ENCODE measurements around the gene C6orf136. TPM values are rescaled to one million over a fixed set of nuclear protein-coding genes. Genes with fewer than 3 reads are reported as not detected.

C6orf136 gene
- total RNA-seq, 2 donors from 2014 or later, result 30.1 to 39.3 TPM

DNA sequence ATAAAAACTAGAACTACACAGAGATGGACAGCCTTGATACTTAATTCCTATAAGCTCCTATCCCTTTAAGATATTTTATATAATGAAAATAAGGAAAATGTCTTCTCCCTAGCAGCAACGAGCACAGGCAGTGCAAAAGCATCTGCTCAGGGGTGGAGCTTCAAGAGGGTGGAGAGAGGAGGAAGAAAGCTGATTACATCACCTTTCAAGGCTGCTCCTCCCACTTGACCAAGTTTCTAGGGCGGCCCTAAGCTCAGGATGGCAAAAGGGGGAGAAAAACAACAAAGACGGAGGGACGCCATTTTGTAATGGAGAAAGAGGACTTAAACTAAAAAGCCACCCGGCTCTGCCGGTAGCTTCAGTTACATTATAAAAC lies 32.1 kb upstream of the C6orf136 start:
- intact Hi-C loops (cut with DNase I), result no loop called here
- ATAC-seq, result peak; percentile 71 to 75
- peak; percentile 87 for DNase-seq

DNA sequence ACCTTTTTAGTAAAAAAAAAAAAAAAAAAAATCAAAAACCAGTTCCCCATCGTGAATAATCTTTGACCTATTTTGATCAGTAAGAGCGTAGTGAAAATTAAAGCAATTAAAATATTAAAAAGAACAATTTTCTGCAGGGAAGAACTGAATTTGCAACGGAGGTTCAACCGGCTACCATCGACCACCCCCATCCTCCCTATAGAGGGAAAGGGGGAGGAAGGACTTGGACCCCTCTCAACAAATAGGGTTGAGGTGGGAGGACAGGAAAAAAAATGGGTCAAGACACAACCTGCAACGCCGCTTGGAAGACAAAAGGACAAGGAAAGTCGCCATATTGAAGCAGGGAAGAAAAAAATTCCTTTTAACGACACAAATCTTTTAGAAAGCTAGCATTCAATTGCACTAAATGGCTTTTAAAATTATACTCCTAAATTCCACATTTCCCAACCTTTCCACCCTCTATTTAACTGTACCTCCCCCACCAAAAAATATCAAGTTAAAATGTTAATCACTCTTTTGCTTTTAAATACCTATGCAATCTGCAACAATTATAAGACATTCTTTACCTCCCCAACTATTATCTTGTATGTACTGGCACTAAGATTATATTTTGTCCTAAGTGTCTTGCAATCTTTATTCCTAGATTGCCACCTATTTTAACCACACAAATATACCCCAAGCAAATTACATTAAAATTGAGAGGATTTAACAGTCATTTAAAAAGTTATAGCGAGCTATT lies 31.5 kb upstream of the C6orf136 start:
- ATAC-seq (peak in 1 of 2 donors; percentile 9), DNase-seq (no peak)
- intact Hi-C loops (cut with DNase I), result no loop called here

DNA sequence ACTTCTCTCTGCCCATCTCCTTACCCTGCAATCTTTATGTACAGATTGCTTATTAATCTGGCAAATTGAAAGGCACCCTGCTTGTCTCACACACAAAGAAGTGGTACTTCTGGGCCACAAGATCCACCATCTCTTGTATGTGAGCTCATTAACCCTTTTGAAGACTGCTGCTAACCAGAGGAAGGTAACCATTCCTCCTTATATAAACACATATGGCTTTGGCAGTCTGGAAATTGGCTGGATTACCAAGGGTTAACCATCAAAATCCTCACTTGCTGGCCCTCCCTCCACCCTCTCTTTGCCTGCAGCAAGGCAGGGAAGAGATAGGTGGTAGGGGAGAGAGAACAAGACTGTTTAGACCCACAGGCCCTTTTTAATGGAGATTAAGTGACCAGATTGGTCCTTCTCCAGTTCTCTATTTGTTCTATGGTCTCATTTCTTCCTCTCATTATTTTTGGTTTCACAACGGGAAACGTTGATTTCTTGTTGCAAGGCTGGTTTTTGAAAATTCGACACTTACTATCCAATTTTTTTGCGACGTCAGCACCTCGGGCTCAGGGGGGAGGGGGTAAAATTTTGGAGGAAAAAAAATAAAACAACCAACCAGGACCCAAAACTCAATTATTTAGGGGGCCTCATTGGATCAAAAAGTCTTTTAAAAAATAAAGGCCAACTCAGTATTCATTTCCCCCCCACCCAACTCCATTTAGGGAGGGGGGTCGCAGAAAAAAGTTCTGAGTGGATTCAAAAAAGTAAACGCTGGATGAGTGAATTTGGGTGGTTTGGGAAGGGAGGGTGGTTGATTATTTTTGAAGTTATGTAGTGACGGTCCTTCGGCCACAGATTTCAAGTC lies 30.7 kb upstream of the C6orf136 start:
- ATAC-seq (no peak), DNase-seq (no peak)
- intact Hi-C loops (cut with DNase I), result no loop called here

DNA sequence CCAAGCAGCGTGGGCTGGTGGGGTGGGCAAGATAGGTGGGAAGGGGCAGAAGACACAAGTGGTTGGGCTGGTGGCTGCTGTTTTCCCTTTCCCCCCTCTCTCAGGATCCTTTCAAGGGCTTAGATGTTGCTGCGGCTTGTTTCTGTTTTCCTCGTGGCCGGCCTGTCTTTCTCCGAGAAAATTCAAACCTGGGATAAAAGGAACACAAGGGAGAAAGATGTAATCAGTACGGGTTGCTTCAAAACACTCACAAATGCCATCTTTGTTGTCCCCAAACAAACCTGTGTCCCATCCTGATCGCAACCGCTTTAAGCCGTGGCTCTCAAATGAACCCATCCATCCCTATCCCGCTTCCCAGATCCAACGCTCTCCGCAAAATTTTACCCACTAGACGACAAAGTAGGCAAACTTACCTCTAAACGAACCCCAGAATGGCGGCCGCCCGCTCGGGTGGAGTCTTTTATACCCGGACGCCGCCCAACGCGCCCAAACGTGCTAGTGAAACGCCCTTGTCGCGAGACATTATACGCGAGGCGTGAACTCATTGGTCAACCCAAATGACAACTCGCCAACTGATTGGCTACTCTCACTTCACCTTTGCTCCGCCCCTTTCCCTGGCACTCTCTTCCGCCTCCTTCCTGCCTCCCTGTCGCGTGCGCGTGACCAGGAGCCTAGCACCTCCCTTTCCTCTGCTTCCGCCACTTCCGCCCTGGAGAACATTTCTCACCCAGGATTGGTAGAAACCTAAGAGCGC lies 29.9 kb upstream of the C6orf136 start, which contains the start of gene PPP1R10:
TSS of gene PPP1R10 (minus strand) at position 433 of the 754 bp plus-strand sequence. CDS start 7,299 bp downstream, outside the sequence.
- DNase-seq (peak; percentile 99), ATAC-seq (peak; percentile 89 to 92)
- intact Hi-C loops (cut with DNase I), result no loop called here

DNA sequence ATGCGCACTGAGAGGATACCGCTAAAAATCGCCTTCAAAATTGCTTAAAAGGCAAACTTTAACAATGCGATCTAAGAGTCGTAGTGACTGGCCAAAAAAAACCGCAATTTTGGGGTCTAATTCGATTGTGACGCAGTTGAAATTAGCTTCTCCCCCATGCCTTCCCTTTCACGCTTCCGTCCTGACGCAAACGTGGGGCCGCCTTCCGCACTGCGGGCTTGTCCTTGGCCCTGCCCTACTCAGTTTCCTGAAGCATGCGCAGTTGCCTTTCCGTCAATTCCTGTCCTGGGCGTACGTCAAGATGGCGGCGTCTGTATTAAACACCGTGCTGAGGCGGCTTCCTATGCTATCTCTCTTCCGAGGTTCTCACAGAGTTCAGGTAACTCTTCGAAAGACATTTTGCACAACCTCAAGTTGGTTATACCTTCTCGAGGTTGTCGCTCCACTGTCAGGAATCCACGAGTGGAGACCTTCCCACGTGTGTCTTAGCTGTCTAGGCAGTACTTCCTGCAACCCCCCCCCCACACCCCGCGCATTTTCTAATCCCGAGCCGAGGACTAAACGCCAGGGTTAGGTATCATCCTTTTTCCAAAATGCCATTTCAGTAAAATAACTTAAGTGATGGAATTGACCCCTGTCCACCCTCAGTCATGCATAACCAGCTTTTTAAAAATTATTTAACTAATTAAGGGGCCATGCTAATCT lies 29.2 kb upstream of the C6orf136 start, which contains the start of gene MRPS18B:
TSS of gene MRPS18B (plus strand) at position 276 of the 705 bp plus-strand sequence. CDS start at position 302, 26 bp downstream.
- intact Hi-C loops (cut with DNase I), result no loop called here

DNA sequence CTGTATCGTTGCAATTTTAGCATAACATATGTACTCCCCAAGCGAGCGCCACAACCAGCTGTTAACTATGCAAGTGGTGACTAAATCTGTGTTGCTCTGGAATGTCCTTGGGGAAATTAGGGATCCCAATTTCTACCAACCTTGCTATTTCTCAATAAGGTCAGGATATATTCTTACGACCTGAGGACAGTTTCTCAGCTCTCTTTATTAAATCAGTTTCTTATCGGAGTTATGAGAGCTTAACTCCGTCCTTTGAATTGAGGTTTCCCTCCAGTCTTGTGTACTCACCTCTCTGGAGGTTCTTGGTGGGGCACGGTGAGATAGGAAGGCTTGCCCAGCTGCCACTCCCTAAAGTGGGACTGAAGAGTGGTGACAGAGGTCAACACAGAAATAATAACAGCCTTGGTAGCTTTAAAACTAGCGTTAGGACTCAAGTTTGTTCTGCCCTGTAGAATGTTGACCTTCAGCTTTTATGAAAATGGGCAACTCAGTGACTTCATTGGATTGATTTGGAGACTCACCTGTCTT lies 28.6 kb upstream of the C6orf136 start:
- DNase-seq (no peak), ATAC-seq (no peak)
- intact Hi-C loops (cut with DNase I), result no loop called here

More for the DNA sequence above, 29.2 kb upstream of the C6orf136 start, which contains the start of gene MRPS18B:
- peak; percentile 88 to 91 for ATAC-seq
- peak; percentile 99 for DNase-seq

DNA sequence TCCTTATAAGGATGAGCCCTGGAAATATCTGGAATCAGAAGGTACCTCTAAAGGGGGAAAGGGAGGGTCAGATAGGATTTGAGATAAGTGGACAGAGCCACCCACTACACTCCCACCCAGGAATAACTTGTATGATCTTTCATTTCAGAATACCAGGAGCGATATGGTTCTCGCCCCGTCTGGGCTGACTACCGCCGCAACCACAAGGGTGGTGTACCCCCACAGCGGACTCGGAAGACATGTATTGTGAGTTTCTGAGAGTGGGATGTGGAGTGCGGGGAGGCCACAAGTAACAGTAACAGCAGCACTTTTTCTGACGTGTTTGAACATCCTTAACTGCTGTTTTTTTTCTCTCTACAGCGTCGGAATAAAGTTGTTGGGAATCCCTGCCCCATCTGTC lies 27.4 kb upstream of the C6orf136 start:
- no peak for ATAC-seq
- intact Hi-C loops (cut with DNase I), result no loop called here

DNA sequence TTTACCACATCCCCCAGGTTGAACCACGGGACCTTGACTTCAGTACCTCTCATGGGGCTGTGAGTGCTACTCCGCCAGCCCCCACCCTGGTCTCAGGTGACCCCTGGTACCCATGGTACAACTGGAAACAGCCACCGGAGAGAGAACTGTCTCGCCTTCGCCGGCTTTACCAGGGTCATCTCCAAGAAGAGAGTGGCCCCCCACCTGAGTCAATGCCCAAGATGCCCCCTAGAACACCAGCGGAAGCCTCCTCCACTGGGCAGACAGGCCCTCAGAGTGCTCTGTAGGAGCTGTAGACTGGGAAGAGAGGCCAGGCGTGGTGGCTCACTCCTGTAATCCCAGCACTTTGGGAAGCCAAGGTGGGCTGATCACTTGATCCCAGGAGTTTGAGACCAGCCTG lies 21.4 kb upstream of the C6orf136 start:
- ATAC-seq (no peak), DNase-seq (no peak)
- intact Hi-C loops (cut with DNase I), result loop anchor here in 1 of 2 donors (5.0 to 10.0 kb wide), 2 partner anchors 47 to 99 kb away; partner anchors contain the start of genes DHX16 and TUBB

More for the DNA sequence above, 27.4 kb upstream of the C6orf136 start:
- DNase-seq, result no peak

DNA sequence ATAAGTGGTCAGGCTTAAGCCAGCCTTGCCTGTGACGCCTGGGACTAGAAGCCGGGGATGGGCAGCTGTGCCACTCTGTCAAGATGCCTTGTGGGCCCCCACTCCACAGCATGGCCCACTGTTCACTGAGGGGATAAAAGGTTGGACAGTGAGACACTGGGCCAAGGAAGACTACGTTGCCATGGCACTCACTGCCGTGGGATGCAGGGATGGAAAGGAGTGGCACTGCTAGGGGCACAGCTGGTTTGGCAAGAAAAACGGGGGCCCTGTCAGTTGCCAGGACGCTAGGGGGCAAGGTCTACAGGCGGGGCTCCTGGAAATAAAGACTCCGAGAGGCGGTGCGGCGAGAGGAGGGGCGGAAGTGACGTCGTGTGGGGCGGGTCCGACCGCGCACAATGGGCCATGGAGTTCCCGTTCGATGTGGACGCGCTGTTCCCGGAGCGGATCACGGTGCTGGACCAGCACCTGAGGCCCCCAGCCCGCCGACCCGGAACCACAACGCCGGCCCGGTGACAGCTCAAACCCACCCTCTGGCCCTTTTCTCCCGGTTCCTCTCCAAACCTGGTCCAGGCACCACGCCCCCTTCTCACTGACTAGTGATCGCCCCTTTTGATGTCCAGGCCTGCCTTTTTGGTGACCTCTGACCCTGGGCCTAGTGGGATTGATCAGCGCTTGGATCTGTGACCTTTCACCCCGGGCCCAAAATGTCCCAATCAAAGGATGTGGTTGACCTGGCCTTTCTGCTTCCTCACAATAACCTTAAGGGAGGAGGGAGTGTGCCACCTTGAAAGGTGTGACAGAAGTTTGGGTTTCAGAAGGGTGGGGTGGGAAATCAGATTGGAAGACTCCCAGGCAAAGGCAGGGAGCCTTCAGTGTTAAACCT lies 20.2 kb upstream of the C6orf136 start, which contains the start of gene ATAT1:
TSS of gene ATAT1 (plus strand) at position 391 of the 883 bp plus-strand sequence.
- ATAC-seq (peak; percentile 97 to 99), DNase-seq (peak; percentile 92)
- intact Hi-C loops (cut with DNase I), result loop anchor here in 1 of 2 donors (5.0 to 10.0 kb wide), 2 partner anchors 46 to 98 kb away; partner anchors contain the start of genes DHX16 and TUBB

DNA sequence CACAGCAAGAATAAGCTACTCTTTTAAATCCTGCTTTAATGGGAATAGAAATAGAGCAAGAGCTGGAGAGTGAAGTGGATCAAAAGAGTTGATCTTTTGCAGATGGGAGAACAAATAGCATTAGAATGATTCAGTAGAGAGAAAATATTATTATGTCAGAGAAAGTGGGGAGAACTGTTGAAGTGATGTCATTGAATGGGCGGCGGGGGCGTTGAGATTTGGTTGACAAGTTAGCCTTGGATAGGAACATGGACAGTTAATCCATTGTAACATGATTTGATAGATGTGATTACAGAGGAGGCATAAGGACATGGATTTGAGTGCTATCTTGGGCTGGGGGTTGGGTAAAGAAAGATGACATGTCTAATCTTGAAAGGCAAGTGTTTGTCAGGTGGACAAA lies 11.1 kb upstream of the C6orf136 start:
- DNase-seq (no peak), ATAC-seq (no peak)
- intact Hi-C loops (cut with DNase I), result no loop called here

DNA sequence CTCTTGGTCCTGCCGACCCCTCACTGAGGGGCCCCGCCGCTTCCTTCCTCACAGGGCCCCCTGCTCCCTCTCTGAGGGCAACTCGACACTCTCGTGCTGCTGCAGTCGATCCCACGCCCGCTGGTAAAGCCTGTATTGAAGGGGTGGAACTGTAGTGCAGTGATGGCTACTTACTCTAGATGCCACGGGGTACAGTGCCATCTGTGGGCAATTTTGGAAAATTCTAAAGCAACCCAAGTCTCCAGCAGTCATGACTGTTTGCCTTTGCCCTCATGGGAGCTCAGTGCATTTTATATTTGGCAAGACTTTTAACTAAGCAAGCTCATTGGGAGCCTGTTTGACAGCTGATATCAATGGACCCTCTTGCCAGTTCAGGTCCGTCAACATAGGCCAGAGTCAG lies 6.5 kb upstream of the C6orf136 start:
- intact Hi-C loops (cut with DNase I), result no loop called here
- DNase-seq (no peak), ATAC-seq (peak in 1 of 2 donors; percentile 36)

DNA sequence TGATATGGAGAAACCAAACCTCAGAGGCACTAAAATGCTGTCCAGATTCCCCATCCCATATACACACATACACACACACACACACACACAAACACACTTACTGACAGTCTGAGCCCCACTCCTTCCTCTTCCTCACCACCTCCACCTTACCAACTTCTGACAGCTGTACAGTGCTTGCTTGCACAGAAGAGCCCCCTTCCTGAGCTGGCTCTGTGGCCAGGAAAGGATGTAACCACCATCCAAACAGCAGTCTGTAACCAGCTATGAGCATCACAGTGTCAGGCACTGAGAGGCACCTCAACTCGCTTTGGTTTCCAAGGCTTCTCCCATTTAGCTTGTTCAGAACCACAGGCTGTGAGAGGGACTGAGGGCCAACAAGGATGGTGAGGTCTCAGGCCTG lies 5.9 kb upstream of the C6orf136 start:
- intact Hi-C loops (cut with DNase I), result no loop called here
- ATAC-seq (no peak), DNase-seq (no peak)

DNA sequence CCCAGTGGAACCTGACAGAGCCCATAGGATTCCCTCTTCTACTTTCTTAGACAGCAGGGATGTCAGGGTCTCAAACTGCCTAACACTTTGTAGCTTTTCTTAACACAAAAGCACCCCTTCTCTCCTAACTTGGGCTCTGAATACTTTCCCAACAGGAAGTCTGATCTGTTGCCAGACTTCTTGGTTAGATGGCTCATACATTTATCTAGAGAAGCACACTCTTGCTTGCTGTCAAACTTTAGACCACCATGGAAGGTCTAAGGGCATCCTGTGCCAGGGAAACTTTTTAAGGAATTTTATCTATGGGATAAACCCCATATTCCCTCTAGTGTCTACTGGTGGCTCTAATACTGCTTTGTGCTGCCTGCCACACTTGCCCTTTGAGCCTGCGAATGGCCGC lies 3.3 kb upstream of the C6orf136 start:
- DNase-seq (no peak), ATAC-seq (no peak)
- intact Hi-C loops (cut with DNase I), result no loop called here

DNA sequence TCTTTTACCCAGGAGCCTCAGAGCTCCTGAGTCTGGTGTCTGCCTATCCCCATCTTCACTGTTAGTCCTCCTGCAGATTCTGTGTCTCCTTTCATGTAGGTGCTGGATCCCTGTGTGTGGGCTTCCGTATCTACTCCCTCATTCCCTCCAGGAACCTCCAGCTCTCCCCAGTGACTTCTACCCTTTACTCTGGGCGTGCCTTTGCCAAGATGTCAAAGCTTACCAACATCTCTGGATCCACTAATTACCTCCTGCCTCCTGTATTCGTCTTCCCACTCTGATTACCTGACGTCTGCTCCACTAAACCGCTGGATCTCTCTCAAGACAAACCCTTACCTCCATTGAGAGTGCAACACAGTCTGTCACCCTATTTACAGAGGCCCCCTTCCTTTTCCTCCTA lies 2.2 kb upstream of the C6orf136 start:
- intact Hi-C loops (cut with DNase I), result no loop called here

DNA sequence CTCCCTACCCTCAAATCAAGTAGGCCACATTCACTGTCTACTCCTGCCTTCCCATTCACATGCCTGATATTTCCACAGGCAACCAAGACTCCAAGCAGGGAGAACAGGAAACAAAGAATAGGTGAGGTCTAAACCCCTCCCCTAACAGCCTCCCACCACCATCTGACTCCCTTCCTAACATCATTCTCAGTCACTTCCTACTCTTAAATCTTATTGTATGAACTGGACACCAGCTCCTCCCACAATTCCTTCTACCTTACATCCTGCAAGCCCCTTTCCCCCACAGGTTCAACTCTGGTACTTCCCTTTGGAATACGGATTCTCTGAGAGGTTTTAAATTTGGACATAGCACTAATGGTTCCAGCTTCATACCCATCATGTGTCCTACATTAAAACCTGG lies 944 bp upstream of the C6orf136 start:
- DNase-seq (no peak), ATAC-seq (no peak)
- intact Hi-C loops (cut with DNase I), result no loop called here

More for the DNA sequence above, 2.2 kb upstream of the C6orf136 start:
- ATAC-seq (no peak), DNase-seq (no peak)

DNA sequence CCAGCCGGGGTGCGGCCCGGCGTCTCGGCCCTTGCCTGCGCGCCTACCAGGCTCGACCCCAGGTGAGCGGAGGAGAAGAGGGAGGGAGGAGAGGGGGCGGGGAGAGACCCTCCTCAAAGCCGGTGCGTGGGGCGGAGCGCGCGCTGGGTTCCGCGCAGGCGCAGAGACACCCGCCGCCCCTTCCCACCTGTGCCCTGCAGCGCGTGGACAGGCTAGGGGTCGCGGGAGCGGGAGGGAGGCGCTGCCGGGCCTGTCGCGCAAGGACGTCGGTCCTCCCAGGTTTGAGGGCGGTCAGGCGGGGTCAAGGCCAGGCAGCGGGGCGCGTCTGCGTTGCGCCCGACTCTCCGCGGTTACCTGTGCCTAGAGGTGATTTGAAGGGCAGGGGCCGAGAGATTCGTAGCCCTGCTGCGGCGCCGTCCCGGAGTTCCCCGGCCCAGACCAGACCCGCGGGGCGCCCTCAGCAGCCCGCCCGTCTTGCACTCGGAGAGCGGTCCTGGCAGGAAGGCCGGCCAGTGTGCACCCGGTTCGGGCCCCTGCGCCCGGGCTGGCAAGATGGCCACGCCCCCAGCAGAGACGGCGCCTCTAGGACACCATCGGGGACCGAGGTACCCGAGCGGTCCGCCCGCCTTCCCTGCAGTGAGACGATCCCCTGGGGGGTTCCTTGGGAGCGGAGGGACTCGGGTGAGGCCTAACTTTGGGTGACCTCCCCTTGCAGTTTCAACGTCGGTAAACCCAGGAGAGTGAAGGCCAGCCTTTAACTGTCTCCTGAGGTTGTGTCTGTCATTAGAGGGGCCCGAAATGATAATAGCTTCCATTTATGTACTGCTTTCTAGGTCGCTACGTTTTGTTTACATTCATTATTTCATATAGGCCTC lies 546 bp downstream of the C6orf136 start:
- DNase-seq (peak; percentile 81), ATAC-seq (peak; percentile 88 to 89)
- intact Hi-C loops (cut with DNase I), result no loop called here
